ENCODE results near the gene NDUFAF7.

GRCh38 chr2:37228788-37229187, 2.7 kb upstream of the NDUFAF7 start:
- TF ChIP-seq POLR2A (IDR thresholded peaks at IDR 0.05; ENCODE audit: low read depth, low read length), result no peak
- no peak for TF ChIP-seq POLR2AphosphoS5 (IDR thresholded peaks at IDR 0.05; ENCODE audit: low read depth, low read length)
- TF ChIP-seq TAF1 (IDR thresholded peaks at IDR 0.05; ENCODE audit: borderline replicate concordance, low read depth, low read length), result no peak

Measured in GM12892 (cell line).